Heart left ventricle (tissue), 13 donors: ENCODE results near the gene AVPR2.

Experiments used
- CTCF ChIP-seq, 12 donors: fragments of 200-600 bp; sonication (generic) in 4 of 12; IDR thresholded peaks; one replicate each; pipeline versions ENCODE4 v1.5.0 to v1.8.0; 2018 to 2022; ENCODE audit warnings: antibody characterized with exemption in 12 of 12, mild to moderate bottlenecking in 5 of 12
- POLR2A ChIP-seq, 2 donors: fragments of 450-650 bp; IDR thresholded peaks; one replicate each; pipeline ENCODE4 v1.6.1; 2017; ENCODE audit warnings: antibody characterized with exemption in 2 of 2, mild to moderate bottlenecking in 2 of 2, moderate library complexity in 2 of 2
- donor health status: ischemic (EF 13 %, LVEDD 7.1; RV severe dilation, severe dysfunction).
- donor health status: DM: no; HTN: yes; CAD: no.
- donor health status: DM: no; HTN: no; CAD: no.
- donor health status: ischemic (EF 25% LVEDD 6.9; RV normal size, moderate dysfunction).
- donor health status: ischemic (EF 25% LVEDD 5.7; RV mildly dilated, moderate dysfunction).
- donor health status: ischemic (EF 35%, LVEDD 5.7; RV mildly dilated, moderate dysfunction).
- donor health status: nonischemic (EF 11% LVEDD 7.7; RV severe dilation, severe dysfunction).
- donor health status: DM: yes; HTN: yes; CAD: no.
- donor health status: PGD.
- donor health status: ischemic (EF 29% LVEDD 5.4; RV normal size, mild dysfunction).
- donor health status: nonischemic (EF 23%, LVEDD 6.1; RV moderate dilation, normal function).

GRCh38 chrX:153935326-153935851 is 30.9 kb downstream of the AVPR2 start:
- no peak for TF ChIP-seq CTCF (IDR thresholded peaks at IDR 0.05)
- TF ChIP-seq POLR2A (IDR thresholded peaks at IDR 0.05): no peak
